Tibial artery (tissue), 4 donors: ENCODE data around the gene COL18A1.

Experiments used
- DNase-seq, 2 donors: peaks; one replicate each; pipeline ENCODE4 v3.0.0-alpha.2; 2019
- H3K27ac ChIP-seq, 2 donors: fragments of 200-600 bp; sonication (generic) in 1 of 2; 1 replicate in 1 of 2; 2 replicates in 1 of 2; pipeline ENCODE4 v1.5.1; 2018 to 2019; ENCODE audit warnings: mild to moderate bottlenecking in 1 of 2
- H3K27me3 ChIP-seq, 2 donors: fragments of 200-600 bp; sonication (generic) in 1 of 2; one replicate each; pipeline versions ENCODE4 v1.5.1 to v1.6.0; 2016 to 2019
- H3K36me3 ChIP-seq, 3 donors: fragments of 200-600 bp; sonication (generic) in 2 of 3; one replicate each; pipeline ENCODE4 v1.5.1; 2016 to 2019; ENCODE audit warnings: mild to moderate bottlenecking in 2 of 3
- H3K4me1 ChIP-seq, 4 donors: fragments of 200-600 bp; sonication (generic) in 2 of 4; 1 replicate in 3 of 4; 2 replicates in 1 of 4; pipeline ENCODE4 v1.5.1; 2016 to 2019
- H3K4me3 ChIP-seq, 2 donors: fragments of 200-600 bp; sonication (generic) in 1 of 2; 1 replicate in 1 of 2; 2 replicates in 1 of 2; pipeline ENCODE4 v1.5.1; 2018 to 2019; ENCODE audit warnings: mild to moderate bottlenecking in 2 of 2
- H3K9me3 ChIP-seq, 3 donors: fragments of 200-600 bp; sonication (generic) in 1 of 3; one replicate each; pipeline ENCODE4 v1.5.1; 2016 to 2019
- intact Hi-C: fragments of 100-400 bp; cut with DNase I; formaldehyde crosslinking; loops from one replicate; pipeline ENCODE4 v1.15.0; 2023; ENCODE audit warnings: low total_unique reads
- TF ChIP-seq, protein P1 (sequence below), 2 experiments: fragments of 200-600 bp in 1 of 2; fragments of 450-650 bp in 1 of 2; IDR thresholded peaks; one replicate each; pipeline ENCODE4 v1.5.1; 2017 to 2019; ENCODE audit warnings: antibody characterized with exemption in 2 of 2, mild to moderate bottlenecking in 1 of 2, moderate library complexity in 1 of 2

The COL18A1 gene

DNA sequence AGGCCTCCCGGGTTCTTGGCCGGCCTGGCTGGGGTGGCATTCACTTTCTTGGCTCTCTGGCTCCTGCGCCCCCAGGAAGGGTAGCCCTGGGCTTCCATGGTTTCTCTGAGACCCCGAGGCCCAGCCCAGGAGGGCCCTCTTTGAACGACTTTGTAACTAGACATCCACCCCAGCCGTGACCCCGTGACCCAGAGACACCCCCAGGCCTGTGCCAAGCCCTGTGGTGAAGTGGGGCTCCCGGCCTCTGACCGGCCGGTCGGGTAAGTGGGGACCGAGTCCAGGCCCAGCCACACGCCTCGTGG lies 64.0 kb downstream of the COL18A1 start:
- no peak for DNase-seq
- peak overlapping the region; percentile 87 to 90 for H3K27ac ChIP-seq
- H3K4me1 ChIP-seq = peaks cover 0 to 82% (median 47%) of the 10 kb centered on the region in 4 donors
- H3K9me3 ChIP-seq = no peaks in the 10 kb centered on the region
- no peak overlapping the region for H3K4me3 ChIP-seq
- peaks cover 13 to 18% (median 16%) of the 10 kb centered on the region in 3 donors for H3K36me3 ChIP-seq
- TF ChIP-seq, protein P1, sequence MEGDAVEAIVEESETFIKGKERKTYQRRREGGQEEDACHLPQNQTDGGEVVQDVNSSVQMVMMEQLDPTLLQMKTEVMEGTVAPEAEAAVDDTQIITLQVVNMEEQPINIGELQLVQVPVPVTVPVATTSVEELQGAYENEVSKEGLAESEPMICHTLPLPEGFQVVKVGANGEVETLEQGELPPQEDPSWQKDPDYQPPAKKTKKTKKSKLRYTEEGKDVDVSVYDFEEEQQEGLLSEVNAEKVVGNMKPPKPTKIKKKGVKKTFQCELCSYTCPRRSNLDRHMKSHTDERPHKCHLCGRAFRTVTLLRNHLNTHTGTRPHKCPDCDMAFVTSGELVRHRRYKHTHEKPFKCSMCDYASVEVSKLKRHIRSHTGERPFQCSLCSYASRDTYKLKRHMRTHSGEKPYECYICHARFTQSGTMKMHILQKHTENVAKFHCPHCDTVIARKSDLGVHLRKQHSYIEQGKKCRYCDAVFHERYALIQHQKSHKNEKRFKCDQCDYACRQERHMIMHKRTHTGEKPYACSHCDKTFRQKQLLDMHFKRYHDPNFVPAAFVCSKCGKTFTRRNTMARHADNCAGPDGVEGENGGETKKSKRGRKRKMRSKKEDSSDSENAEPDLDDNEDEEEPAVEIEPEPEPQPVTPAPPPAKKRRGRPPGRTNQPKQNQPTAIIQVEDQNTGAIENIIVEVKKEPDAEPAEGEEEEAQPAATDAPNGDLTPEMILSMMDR (IDR thresholded peaks at IDR 0.05) = no peak
- intact Hi-C loops = no loop called here
- H3K27me3 ChIP-seq = no peaks in the 10 kb centered on the region

DNA sequence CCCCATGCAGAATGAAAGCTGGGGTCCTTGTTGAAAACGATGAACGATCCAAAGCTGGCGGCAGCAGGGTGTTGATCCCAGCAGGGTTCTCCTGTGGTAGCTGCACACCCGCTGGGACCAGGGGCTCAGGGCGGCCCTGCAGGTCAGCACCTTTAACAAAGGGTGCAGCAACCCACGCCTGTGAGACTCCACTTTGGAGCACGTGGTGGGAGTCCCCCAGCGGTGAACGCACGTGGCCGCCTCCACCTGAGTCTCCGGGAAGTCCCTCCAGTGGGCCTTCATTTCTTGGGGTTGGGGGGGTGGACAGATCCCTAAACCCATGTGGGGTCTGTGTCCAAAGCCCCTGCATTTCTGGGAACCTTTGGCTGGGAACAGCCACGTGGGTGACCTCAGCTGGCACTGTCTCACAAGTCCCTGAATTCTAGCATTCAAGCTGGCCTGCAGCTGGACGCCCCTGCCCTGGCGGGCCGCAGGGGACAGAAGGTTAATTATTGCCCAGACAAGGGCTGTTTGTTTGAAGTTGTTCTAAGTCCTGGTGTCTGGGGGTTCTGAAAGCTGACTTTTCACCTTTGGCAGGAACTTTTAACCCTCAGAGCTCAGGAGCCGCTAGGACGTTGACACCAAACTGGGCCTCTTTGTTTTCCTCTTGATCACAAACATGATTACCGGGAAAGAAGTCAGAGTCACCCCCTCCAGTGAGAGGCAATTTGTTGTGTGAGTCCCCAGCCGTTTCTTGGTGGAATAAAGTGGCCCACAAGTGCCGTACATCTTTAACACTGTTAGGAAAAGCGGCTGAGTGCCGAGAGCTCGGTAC lies 64.5 kb downstream of the COL18A1 start:
- intact Hi-C loops = no loop called here
- H3K36me3 ChIP-seq = peaks cover 14 to 19% (median 17%) of the 10 kb centered on the region in 3 donors
- no peaks in the 10 kb centered on the region for H3K27me3 ChIP-seq
- no peaks in the 10 kb centered on the region for H3K9me3 ChIP-seq
- DNase-seq = no peak
- TF ChIP-seq, protein P1 (IDR thresholded peaks at IDR 0.05) = no peak
- peaks cover 0 to 82% (median 47%) of the 10 kb centered on the region in 4 donors for H3K4me1 ChIP-seq
- peak overlapping the region; percentile 87 to 90 for H3K27ac ChIP-seq
- H3K4me3 ChIP-seq = no peak overlapping the region

DNA sequence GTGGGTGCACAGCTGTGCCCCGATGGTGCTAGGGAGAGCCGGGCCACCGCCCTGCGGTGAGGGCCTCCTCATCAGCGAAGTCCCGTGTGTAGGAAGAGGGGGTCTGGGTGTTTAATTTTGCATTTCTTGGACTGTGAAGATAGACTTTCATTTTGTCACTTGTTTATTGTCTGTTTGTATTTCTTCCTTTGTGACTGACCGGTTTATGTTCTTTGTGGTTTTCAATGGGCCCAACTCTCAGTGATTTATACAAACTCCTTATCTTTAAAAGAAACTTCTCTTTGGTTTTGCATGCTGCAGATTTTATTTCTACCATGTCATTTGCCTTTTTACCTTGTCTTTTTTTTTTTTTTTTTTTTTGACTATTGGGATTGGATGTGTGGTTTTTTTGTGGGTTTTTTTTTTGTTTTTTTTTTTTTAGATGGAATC lies 65.1 kb downstream of the COL18A1 start:
- DNase-seq = no peak

DNA sequence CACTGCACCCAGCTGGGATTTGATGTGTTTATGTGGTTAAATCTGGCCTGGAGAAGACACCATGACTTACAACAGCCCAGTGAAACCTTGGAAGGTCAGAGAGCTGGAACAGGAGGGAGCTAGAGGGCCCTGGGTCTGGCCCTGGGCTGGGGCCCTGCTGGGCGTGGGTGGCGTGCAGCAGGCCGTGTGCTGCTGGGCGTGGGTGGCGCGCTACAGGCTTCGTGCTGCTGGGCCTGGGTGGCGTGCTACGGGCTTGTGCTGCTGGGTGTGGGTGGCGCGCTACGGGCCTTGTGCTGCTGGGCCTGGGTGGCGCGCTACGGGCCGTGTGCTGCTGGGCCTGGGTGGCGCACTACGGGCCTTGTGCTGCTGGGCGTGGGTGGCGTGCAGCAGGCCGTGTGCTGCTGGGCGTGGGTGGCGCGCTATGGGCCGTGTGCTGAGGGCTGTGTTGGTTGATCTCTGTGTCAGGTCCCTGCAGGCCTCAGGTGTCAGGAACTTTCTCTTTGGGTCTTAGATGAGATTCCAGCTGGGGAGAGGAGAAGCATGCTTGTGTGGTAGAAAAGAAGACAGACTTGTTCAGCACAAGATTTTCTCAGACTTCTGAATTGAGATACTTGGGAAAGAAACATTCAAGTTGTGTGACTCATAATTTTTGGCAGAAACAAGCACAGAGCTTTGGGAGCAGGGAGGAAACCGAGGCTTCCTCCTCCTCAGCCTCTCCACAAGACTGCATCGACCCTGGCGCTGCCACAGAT lies 66.0 kb downstream of the COL18A1 start:
- peaks cover 29 to 34% (median 31%) of the 10 kb centered on the region in 3 donors for H3K36me3 ChIP-seq
- H3K9me3 ChIP-seq = no peaks in the 10 kb centered on the region
- intact Hi-C loops = no loop called here
- H3K4me3 ChIP-seq = peak overlapping the region; percentile 12 to 33
- no peaks in the 10 kb centered on the region for H3K27me3 ChIP-seq
- TF ChIP-seq, protein P1 (IDR thresholded peaks at IDR 0.05) = peak in 1 of 2 experiments; percentile 20
- DNase-seq = no peak
- H3K27ac ChIP-seq = peak overlapping the region; percentile 87 to 90
- peaks cover 0 to 74% (median 47%) of the 10 kb centered on the region in 4 donors for H3K4me1 ChIP-seq

More for the DNA sequence above, 65.1 kb downstream of the COL18A1 start:
- Histone ChIP-seq H3K27me3 (no peaks in the 10 kb centered on the region), H3K9me3 (no peaks in the 10 kb centered on the region), H3K4me3 (no peak overlapping the region), H3K27ac (peak overlapping the region; percentile 87 to 90), H3K36me3 (peaks cover 20 to 26% (median 23%) of the 10 kb centered on the region in 3 donors), H3K4me1 (peaks cover 0 to 82% (median 47%) of the 10 kb centered on the region in 4 donors)
- TF ChIP-seq, protein P1 (IDR thresholded peaks at IDR 0.05) = no peak
- intact Hi-C loops = no loop called here

DNA sequence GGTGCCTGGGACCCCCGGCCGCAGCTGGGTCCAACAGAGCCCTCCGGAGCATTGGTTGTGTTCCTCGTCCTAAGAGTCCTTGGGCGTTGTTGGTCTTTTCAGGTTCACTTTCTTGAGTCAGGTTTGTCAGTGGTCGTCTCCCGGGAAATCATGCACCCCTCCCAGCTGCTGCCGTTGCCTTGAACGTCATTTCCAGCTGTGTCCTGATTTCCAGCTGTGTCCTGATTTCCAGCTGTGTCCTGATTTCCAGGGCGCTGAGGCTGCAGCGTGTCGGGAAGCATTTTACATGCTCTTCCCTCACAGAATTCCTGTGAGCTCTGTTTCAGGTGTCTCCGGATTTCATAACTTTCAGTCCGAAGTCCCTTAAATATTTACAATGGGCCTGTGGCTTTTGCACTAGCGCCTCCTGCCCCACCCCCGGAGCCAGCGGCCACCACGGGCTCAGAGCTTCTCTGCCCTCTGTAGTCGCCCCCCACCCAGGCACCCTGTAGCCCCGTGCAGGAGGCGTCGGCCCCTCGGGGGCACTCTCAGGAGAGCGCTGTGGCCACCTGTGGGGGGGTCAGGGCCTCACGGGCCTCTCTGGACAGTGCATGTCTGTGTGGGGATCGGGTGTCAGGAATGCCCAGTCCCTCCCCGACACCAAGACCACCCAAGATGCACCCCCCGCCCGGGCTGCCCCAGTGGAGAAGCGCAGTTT lies 66.7 kb downstream of the COL18A1 start:
- Histone ChIP-seq H3K27me3 (no peaks in the 10 kb centered on the region), H3K4me1 (peaks cover 0 to 68% (median 46%) of the 10 kb centered on the region in 4 donors), H3K4me3 (peak overlapping the region; percentile 12 to 33), H3K27ac (peak overlapping the region; percentile 87 to 90), H3K9me3 (no peaks in the 10 kb centered on the region), H3K36me3 (peaks cover 35 to 41% (median 39%) of the 10 kb centered on the region in 3 donors)
- intact Hi-C loops = no loop called here
- TF ChIP-seq, protein P1 (IDR thresholded peaks at IDR 0.05) = no peak
- DNase-seq = no peak
